HG02970 (cell line): ENCODE data around the gene CIRBP.

Experiments used
- ATAC-seq: cut with Tn5 transposase; IDR thresholded peaks from one replicate; pipeline ENCODE4 v1.9.1; 2021; ENCODE audit warnings: mild to moderate bottlenecking, moderate library complexity, moderate number of reproducible peaks; ENCODE audit not compliant: unreplicated experiment, low FRiP score

The CIRBP gene

GRCh38 chr19:1276628-1277022 is 7.5 kb downstream of the CIRBP start:
- no peak for ATAC-seq

DNA sequence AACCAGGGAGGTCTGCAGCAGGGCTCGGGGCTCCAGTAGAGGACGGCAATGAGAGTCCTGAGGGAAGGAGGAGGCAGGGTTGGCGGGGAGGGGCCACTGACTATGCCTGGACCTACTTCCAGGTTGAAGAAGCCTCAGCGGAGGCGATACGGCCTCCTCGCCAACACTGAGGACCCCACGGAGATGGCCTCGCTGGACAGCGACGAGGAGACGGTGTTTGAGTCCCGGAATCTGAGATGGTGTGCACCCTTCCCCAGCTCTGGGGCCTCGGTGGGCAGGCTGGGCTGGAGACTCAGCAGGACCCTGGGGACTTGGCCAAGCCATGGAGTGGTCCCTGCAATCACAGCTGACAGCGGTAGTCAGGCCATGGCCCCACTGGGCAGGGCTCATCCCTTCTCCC is 7.9 kb downstream of the CIRBP start:
- ATAC-seq, result no peak

DNA sequence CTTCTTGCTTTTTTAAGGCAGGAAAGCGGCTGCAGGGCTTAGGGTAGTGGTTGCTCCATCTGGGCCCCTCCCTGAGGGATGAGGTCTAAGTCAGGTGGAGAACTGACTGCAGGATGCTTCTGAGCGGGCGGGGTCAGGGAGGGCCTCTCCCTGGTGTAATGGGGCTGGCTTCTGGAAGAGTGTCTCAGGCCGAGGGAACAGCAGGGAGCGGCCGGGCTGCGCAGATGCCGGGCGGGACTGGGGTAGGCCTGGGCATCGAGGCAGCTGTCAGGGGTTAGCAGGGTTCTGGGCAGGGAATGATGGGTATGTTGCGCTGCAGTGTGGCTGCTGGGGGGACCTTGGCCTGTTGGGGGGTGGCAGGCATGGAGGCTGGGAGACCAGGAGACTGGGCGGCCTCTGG is 8.9 kb downstream of the CIRBP start:
- no peak for ATAC-seq

GRCh38 chr19:1278713-1279660 is 9.9 kb downstream of the CIRBP start:
- no peak for ATAC-seq

- no peak for ATAC-seq
These were observed 10.7 kb downstream of the CIRBP start for GRCh38 chr19:1279782-1280341.

DNA sequence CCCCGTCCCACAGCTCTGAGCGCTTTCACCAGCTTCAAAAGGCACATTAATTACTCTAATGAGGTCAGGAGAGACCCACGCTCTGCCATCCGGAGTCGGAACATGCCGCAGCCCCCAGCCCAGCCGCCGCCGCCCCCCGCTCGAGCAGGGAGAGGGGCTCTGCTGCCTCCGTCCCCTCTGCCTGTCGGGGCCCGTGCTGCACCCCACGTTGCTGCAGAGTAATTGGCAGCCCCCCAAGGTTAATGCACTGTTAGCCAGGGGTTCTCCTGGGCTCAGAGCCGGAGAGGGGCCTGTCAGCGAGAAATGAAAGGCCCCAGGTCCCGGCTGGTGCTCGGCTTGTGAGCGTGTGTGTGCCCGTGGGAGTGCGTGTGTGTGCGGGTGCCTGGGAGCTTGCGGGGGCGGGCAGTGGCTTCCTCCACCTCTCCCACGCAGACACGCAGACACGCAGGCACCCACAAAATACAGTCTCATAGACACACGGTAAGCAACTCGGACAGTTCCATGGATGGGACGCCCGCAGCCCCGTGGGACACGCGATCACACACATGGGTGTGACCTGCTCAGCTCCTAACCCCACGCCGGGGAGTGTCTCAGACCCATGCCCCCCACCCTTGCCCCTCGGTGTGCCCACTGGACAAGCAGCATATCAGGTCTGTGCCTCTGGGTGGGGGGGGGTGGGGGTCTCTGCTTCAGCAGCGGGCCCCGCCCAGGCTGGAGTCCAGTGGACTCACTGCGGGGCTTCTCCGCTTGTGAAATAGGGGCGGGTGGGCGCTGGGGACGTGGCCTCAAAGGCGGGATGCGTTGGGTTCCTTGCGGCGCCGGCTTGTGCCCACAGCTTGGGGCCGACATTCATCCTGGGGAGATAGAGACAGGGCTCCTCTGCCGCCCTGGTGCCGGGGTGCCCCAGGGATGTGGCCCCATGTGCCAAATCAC is 11.8 kb downstream of the CIRBP start:
- no peak for ATAC-seq

DNA sequence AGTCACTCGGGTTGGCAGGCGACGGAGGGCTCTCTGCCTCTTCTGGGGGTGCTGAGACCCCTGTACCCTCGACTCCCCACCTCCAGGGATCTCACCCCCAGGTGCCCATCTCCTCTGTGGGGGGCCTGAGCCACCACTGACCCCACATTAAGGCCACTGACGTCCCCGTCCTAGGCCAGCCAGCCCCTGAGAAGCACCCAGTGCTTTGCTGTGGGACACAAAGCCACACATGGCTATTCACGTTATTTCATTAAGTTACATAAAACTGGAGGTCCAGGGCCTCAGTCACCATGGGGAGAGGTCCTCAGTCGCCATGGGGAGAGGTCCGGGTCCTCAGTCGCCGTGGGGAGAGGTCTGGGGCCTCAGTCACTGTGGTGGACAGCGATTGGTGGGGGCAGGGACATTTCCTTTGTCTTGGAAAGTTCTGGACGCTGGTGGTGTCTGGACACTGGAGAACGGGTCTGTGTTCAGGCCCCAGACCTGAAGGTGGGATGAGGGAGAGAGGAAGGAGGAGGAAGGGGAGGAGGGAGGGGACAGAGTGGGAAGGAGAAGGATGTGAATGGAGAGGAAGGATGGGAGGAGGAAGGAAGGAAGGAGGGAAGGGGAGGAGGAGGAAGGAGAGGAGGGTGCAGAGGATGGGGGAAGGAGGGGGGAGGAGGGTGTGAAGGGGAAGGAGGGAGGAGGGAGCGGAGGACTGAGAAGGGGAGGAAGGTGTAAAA is 12.6 kb downstream of the CIRBP start:
- ATAC-seq, result no peak

DNA sequence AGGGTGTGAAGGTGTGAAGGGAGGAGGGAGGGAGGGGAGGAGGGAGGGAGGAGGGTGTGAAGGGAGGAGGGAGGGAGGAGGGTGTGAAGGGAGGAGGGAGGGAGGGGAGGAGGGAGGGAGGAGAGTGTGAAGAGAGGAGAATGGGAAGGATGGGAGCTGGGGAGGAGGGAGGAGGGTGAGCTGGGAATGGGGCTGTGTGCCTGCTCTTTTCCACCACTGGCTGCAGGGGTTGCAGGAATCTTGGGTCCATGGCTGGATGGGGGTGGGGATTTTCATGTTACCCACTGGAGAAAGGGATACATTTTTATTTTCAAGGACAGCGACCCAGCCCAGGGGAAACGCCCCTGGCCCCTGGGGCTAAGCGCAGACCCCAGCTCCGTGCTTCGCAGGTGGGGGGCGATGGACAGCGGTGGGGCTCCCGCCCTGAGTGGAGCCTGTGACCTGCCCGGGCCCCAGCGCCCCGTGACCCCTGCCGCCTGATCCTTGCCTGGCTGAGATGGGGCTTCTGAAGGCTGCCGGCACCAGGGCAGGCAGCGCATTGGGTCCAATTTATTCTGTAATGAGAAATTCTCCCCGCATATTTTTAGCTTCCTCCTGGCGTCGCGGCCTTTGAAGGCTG is 13.6 kb downstream of the CIRBP start:
- ATAC-seq, result no peak

DNA sequence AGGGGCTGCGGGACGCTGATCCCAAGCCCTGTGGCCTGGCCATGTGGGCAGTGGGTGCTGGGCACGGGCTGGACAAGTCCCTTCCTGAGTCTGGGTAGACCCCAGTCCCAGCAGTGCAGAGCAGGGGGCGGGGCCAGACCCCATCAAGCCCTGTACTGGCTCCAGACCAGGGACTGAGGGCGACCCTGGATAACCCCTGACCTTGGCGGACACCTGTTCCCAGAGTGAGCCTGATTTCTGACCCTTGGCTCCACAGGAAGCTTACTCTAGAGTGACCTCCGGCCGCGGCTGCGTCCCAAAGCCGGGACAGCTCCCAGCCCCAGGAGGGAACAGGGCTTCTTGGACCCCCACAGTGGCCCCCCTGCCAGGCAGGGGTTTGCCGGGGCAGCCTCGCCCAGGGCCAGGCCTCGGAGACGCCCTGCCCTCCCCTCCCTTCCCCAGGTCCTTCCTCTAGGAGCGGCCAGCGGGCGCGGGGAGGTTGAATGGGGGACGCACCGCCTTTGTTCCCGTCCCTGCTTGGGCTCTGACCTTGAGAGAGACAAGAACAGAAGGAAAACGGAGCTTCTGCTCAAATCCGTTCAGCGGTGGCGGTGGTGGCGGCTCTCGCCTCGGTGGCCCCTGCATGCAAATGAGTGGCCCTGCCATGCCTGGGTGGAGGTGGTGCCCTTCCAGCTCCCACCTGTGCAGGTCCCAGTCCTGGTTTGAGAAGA is 14.2 kb downstream of the CIRBP start:
- ATAC-seq, result no peak

- no peak for ATAC-seq
These were observed 14.8 kb downstream of the CIRBP start for GRCh38 chr19:1283917-1284292.

DNA sequence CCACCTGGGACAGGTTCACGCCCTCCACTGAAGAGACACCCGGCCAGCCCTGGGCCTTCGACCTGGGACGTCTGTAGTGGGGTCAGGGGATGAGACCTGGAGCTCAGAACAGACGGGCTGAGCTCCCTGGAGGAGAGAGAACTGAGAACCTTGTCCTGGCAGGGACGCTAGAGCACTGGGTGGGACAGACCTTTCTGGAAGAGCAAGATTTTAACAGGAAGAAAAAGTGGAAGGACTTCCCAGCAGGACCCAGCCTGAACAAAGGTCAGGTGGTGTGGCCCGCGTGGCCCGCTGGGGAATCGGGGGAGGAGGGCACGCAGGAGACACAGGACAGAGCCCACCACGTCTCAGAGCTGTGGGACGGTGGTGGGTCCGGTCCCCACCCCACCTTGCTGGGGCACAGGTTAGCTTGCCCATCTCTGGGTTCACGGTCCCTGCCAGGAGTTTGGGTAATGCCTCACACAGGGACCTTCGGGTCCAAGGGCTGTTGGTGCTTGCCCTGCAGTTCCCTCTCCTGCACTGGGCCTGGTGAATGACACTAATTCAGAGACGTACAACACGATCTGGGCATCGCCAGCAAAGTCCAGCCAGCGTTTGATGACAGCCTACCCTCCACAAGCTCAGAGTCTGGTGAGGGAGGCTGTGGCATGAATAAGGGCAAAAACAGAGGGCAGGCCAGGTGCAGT is 15.3 kb downstream of the CIRBP start:
- ATAC-seq, result no peak

- no peak for ATAC-seq
These were observed 16.0 kb downstream of the CIRBP start for GRCh38 chr19:1284979-1285736.

DNA sequence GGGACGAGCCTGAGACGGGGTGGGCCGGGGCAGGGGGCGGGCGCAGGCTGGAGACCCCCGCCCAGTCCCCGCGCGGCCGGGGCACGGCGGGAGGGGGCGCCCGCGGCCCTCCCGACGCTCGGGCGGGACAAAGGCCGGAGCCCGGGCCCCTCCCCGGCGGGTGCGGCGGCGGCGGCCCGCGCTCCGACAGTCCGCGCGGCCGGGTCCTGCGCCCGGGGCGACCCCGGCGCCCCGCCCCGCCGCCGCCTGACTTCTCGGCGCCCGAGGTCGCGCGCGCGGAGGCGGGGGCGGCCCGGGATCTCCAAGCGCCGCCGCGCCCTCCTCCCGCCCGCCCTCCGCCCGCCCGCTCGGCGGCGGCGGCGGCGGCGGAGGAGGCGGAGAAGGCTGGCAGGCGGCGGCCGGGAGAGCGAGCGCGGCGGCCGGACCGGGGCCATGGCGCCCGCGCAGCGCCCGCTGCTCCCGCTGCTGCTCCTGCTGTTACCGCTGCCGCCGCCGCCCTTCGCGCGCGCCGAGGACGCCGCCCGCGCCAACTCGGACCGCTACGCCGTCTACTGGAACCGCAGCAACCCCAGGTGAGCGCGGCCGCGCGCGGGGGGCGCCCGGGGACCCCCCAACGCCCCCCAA is 16.7 kb downstream of the CIRBP start, which contains the start of gene EFNA2:
Gene EFNA2, plus strand, starts transcription at position 137 of the 624 bp plus-strand sequence. Its CDS starts 296 bp downstream, at position 433.
- no peak for ATAC-seq

DNA sequence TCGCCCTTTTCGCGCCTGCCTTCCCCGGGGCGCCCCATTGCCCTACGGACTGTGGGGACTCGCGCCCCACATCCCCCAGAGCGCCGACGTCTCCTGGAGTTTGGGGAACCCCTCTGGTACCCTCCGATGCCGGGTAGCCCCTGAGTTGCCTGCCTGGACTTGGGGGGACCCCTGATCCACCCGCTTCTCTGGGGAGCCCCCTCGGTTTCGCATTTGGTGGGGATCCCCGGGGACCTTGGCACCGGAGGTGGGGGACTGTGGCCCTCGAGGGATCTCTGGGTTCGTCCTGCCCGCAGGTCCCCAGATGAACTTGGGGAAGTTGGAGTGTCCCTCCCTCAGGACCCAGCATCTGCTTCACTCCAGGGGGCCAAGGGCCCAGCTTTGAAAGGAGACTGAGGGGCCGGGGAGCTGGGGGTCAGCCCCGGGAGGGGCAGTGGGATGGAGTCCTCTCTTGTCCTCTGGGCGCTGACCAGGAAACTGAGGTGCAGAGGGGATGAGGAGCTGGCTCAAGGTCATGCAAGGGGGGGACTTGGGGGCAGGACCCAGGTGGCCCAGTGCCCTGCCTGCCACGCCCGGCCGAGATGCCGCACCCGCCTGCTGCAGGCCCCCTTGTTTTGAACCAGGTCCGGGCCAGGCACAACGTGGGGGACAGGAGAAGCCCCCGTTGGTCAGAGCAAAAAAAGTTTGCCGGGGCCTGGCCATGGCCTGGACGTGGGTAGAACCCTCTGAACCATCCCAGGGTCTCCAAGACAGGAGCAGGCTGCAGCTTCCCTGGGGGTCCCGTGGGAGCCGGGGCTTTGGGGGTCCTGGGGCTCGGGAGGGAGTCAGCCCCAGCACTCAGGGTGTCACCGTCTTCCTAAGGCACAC is 17.6 kb downstream of the CIRBP start:
- no peak for ATAC-seq

DNA sequence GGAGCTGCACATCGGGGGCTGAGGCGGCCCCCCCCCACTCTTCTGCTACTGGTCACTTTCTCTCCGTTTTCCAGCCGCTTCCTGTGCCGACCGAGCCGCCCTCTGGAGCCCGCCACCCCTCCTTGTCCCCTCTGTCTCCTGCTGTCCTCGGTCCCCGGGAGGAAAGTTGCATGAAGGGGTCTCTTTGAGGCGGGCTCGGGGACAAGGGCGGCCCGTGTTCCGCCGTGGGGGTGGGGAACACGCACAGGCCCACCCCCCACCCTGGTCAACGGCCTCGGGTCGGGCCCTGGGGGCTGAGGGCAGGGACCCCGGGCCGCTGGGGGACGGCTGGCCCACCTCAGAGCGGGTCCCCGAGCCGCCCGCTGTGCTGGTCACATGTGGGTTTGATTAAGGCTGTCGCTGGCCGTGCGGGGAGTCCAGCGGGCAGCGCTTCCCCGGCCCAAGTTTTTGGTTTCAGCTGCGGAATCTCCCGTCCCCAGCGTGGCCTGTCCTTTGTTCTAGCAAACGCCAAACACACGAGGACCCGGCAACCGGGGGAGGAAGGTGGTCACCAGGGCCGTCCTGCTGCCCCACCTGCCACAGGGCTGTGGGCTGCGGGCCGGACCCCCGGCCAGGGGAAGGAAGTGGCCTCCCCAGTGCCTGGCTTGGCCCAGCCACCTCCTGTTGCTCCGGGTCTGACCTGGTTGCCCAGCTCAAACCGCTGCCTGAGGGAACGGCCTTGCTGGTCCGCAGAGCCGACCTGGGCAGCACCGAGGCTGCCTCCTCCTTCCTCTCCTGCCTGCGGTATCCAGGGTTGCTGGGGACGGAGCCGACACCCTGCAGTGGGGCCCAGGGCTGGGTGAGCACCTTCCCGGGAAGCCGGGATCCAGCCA is 18.5 kb downstream of the CIRBP start:
- ATAC-seq, result no peak

GRCh38 chr19:1288226-1288612 is 19.1 kb downstream of the CIRBP start:
- ATAC-seq, result no peak
